Right atrium auricular region (tissue), 2 donors: ENCODE results near the gene ADGRA1. TPM values are rescaled to one million over a fixed set of nuclear protein-coding genes. Genes with fewer than 3 reads are reported as not detected.

ENCODE experiments used
- DNase-seq: peaks from one replicate; pipeline ENCODE4 v3.0.0-alpha.2; 2019; ENCODE audit warnings: low spot score
- H3K27ac ChIP-seq, 2 donors: fragments of 200-600 bp; sonication (generic); 1 replicate in 1 of 2; 2 replicates in 1 of 2; pipeline ENCODE4 v1.5.1; 2016 to 2019
- H3K27me3 ChIP-seq, 2 donors: fragments of 200-600 bp; sonication (generic); one replicate each; pipeline versions ENCODE4 v1.5.1 to v1.6.0; 2017 to 2019
- H3K36me3 ChIP-seq: fragments of 200-600 bp; sonication (generic); one replicate; pipeline ENCODE4 v1.5.1; 2016
- H3K4me1 ChIP-seq, 2 donors: fragments of 200-600 bp; sonication (generic); one replicate each; pipeline versions ENCODE4 v1.5.1 to v1.6.0; 2017 to 2019
- H3K4me3 ChIP-seq, 2 donors: fragments of 200-600 bp; sonication (generic); 1 replicate in 1 of 2; 2 replicates in 1 of 2; pipeline ENCODE4 v1.5.1; 2017 to 2019; ENCODE audit warnings: mild to moderate bottlenecking in 1 of 2, moderate library complexity in 1 of 2
- H3K9me3 ChIP-seq, 2 donors: fragments of 200-600 bp; sonication (generic); one replicate each; pipeline ENCODE4 v1.5.1; 2019
- CTCF ChIP-seq, 2 donors: fragments of 200-600 bp; sonication (generic); IDR thresholded peaks; one replicate each; pipeline ENCODE4 v1.5.1; 2019; ENCODE audit warnings: antibody characterized with exemption in 2 of 2
- total RNA-seq, 2 donors: library from RNA; depleted of rRNA; stranded (reverse); fragments of >200 nt; gene quantifications; one replicate each; pipeline ENCODE4 v1.1.0, GENCODE V29; 2016

The ADGRA1 gene
- total RNA-seq, 2 donors from 2014 or later, result 0.11 to 0.51 TPM

- no peak overlapping the region for H3K27ac ChIP-seq
- H3K4me3 ChIP-seq, result no peak overlapping the region
- H3K4me1 ChIP-seq, result no peaks in the 10 kb centered on the region
- no peaks in the 10 kb centered on the region for H3K9me3 ChIP-seq
- H3K27me3 ChIP-seq, result no peaks in the 10 kb centered on the region
- DNase-seq, result no peak
- no peaks in the 10 kb centered on the region for H3K36me3 ChIP-seq
- TF ChIP-seq CTCF (IDR thresholded peaks at IDR 0.05), result no peak
Measured at GRCh38 chr10:133115976-133116375, 28.3 kb downstream of the ADGRA1 start.

GRCh38 chr10:133116455-133116854 lies 28.7 kb downstream of the ADGRA1 start:
- H3K4me3 ChIP-seq, result no peak overlapping the region
- TF ChIP-seq CTCF (IDR thresholded peaks at IDR 0.05), result no peak
- no peaks in the 10 kb centered on the region for H3K4me1 ChIP-seq
- H3K9me3 ChIP-seq, result no peaks in the 10 kb centered on the region
- DNase-seq, result no peak
- H3K36me3 ChIP-seq, result no peaks in the 10 kb centered on the region
- H3K27ac ChIP-seq, result no peak overlapping the region
- H3K27me3 ChIP-seq, result no peaks in the 10 kb centered on the region

DNA sequence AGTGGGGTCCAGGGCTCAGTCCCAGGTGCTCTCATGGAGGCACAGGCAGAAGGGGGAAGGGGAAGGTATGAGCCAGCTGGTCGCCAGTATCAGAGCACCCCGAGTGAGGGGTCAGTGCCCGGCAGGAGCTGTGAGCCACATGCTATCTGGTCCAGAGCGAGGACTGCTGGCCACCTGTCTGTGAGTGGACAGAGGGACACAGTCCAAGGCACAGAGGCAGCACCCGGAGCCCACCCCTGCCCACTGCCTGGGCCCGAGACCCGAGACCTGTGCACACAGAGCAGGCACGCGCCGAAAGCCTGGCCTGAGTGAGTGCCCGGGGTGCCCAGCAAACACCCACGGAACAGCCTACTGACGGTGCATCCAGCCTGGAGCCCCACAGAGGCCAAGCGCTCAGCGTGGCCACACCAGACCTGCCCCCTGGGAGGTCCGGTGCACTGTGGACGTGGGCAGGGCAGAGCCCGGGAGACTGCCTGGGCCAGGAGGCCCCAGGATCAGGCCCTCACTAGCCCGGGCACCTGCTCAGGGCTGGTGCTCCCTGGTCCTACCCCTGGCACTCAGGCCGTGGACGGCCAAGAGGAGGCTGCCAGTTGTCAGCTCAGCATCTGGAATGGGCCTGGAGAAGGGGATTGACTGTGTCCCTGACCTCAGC lies 29.4 kb downstream of the ADGRA1 start:
- no peak for DNase-seq
- no peaks in the 10 kb centered on the region for H3K27me3 ChIP-seq
- no peak for TF ChIP-seq CTCF (IDR thresholded peaks at IDR 0.05)
- H3K9me3 ChIP-seq, result no peaks in the 10 kb centered on the region
- no peaks in the 10 kb centered on the region for H3K36me3 ChIP-seq
- no peak overlapping the region for H3K4me3 ChIP-seq
- no peak overlapping the region for H3K27ac ChIP-seq
- H3K4me1 ChIP-seq, result no peaks in the 10 kb centered on the region

GRCh38 chr10:133117688-133118071 lies 30.0 kb downstream of the ADGRA1 start:
- Histone ChIP-seq H3K36me3 (no peaks in the 10 kb centered on the region), H3K27me3 (no peaks in the 10 kb centered on the region), H3K9me3 (no peaks in the 10 kb centered on the region), H3K4me3 (no peak overlapping the region), H3K27ac (no peak overlapping the region), H3K4me1 (no peaks in the 10 kb centered on the region)
- TF ChIP-seq CTCF (IDR thresholded peaks at IDR 0.05), result no peak
- no peak for DNase-seq

DNA sequence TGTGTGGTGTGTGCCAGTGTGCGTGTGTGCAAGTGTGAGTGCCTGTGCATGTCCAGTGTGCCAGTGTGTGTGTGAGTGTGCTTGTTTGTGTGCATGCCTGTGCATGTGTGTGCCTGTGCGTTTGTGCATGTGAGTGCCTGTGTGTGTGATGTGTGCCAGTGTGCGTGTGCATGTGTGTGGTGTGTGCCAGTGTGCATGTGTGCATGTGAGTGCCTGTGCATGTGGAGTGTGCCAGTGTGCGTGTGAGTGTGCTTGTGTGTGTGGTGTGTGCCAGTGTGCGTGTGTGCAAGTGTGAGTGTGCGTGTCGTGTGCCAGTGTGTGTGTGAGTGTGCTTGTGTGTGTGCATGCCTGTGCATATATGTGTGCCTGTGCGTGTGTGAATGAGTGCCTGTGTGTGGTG lies 33.8 kb downstream of the ADGRA1 start:
- H3K27me3 ChIP-seq, result no peaks in the 10 kb centered on the region
- H3K27ac ChIP-seq, result no peak overlapping the region
- no peak overlapping the region for H3K4me3 ChIP-seq
- H3K36me3 ChIP-seq, result no peaks in the 10 kb centered on the region
- DNase-seq, result no peak
- H3K4me1 ChIP-seq, result no peaks in the 10 kb centered on the region
- no peaks in the 10 kb centered on the region for H3K9me3 ChIP-seq
- TF ChIP-seq CTCF (IDR thresholded peaks at IDR 0.05), result no peak
